Ureter (tissue), 1 donor: ENCODE data around the gene NPY2R. TPM values are rescaled to one million over a fixed set of nuclear protein-coding genes. Genes with fewer than 3 reads are reported as not detected.

Source experiments
- DNase-seq: peaks from one replicate; pipeline ENCODE4 v3.0.0-alpha.2; 2020; ENCODE audit warnings: low spot score
- total RNA-seq: library from RNA; stranded (reverse); gene quantifications from one replicate; pipeline ENCODE4 v1.2.4, GENCODE V29; 2023
- donor health status: DM: yes; HTN: yes; CAD: no.

NPY2R gene, protein sequence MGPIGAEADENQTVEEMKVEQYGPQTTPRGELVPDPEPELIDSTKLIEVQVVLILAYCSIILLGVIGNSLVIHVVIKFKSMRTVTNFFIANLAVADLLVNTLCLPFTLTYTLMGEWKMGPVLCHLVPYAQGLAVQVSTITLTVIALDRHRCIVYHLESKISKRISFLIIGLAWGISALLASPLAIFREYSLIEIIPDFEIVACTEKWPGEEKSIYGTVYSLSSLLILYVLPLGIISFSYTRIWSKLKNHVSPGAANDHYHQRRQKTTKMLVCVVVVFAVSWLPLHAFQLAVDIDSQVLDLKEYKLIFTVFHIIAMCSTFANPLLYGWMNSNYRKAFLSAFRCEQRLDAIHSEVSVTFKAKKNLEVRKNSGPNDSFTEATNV
- total RNA-seq, result not detected

- no peak for DNase-seq
Observed at GRCh38 chr4:155208258-155209054, at the start of gene NPY2R. Gene NPY2R (plus strand): TSS chr4:155208636. CDS start chr4:155213940, 5,304 bp downstream.

DNA sequence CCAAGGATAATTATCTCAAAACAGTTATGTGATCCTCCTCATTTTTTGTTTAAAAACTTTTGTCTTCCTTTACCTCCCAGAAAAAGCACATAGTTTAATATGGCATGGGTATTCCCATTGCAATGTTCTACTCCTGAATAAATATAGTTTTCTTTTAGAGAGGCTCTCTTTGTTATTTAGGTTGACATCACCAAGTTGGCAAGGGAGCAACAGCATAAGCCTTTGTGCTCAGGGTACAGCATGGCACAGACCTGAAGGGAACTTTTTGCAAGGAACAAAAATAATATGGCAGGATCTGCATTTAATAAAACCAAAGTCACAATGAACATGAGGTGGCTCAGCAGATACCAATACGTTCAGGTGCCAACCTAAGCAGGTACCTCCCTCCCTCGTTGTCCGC lies 47.1 kb upstream of the NPY2R start:
- DNase-seq, result no peak

- DNase-seq, result no peak
Observed at GRCh38 chr4:155164718-155165117, 43.7 kb upstream of the NPY2R start.

- DNase-seq, result no peak
Observed at GRCh38 chr4:155170569-155170968, 37.9 kb upstream of the NPY2R start.

GRCh38 chr4:155173371-155173770 lies 35.1 kb upstream of the NPY2R start:
- DNase-seq, result no peak

DNA sequence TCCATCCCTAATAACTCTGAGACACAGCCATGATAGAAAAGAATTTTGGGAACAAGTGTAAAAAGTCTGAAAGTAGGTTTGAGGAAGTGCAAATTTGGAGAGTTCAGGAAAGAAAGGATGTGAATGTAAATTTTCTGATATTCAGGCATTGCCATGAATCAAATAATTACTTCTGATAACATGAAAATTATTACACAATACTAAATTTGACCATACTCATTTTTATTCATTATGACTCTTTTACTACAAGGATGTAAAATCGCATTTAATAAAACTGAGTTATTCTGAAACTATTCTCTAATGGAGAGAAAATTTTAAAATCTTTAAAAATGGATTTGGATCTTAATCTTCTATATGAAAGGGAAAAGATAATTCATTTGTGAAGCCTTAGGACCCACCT lies 33.8 kb upstream of the NPY2R start:
- DNase-seq, result no peak

DNA sequence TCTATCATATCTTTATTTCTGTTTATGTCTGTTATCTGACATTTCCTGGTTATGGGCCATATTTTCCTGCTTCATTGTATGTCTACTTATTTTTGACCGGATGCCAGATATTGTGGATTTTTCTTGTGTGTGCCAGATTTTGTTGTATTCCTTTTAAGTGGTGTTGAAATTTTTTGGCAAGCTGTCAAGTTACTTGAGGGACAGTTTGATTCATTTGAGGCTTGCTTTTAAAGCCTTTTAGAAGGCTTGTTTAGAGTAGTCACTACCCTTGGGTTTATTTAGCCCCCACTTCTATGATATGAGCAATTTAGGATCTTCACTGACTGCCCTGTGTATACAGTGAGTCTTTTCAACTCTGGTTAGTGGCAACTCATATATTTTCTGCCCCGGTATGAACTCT lies 29.2 kb upstream of the NPY2R start:
- DNase-seq, result no peak

DNA sequence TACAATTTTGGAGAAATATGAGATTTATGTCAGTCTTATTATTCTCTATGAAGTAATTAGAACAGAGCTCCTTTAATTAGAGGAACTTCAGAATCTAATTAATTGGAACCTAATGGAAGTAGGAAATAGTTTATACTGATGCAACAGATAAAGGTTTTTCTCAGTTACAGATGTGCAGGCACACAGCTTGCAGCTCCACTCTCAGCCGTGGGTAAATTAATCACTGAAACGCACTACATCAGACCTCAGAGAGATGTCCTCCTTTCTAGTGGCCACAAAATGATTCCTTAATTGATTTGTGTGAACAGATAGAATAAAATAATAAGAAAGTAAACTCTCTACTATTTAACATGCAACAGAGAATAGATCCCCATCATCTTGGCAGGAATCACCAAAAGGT lies 21.5 kb upstream of the NPY2R start:
- DNase-seq, result no peak

GRCh38 chr4:155187989-155188388 lies 20.4 kb upstream of the NPY2R start:
- DNase-seq, result no peak

DNA sequence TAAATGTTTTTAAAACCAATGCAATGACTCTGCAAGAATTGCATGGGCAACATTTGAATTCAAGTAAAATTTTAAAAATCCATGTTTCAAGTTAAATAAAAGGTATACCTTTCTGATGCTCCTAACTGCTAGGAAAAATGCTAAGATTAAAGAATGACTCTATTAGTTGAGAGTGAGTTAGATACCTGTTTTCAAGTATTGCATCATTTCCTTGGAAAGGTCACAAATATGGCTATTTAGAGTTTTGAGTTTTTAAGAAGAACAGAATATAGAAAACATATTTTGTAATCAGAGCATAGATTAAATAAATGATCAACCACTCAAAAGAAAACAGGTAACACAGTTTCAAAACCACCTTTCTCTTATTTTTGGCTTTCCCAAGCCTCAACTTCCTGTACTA lies 18.3 kb upstream of the NPY2R start:
- no peak for DNase-seq

DNA sequence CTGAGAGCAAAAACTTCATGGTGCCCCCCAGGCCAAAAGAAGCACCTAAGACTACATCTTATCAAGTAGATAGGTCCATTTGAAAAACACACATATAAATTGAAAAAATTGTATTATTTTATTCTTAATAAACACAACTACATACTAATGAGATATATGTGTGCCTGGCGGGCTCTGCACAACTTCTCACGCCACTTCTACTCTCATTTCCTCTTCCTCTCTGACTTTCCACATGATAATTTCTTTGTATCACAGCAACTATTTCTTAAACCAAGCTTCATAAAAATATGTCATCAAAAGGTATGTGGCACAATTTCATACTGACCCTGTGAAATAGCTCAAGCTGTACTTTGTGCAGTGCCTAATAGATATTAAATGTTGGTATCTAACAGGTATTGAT lies 10.7 kb upstream of the NPY2R start:
- no peak for DNase-seq

- DNase-seq, result no peak
Observed at GRCh38 chr4:155207534-155208257, 740 bp upstream of the NPY2R start.

GRCh38 chr4:155220025-155220424 lies 11.6 kb downstream of the NPY2R start:
- no peak for DNase-seq

DNA sequence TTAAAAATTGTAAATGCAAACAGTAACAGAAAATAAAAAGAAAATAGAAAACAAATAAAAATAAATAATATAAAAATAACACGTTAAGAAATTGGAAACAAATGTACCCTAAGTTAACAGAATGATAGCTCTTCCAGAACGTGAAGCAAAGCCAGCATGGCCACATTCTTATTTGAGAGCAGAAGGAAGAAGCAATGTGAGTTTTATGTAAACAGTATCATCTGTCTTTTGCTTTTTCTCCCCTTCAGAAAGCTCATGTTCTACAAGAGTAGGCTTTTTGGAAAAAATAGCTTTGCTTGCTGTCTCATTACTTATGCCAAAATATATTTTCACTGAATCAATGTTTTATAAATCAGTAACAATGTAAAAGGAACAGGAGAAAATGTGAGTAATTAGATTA lies 18.7 kb downstream of the NPY2R start:
- no peak for DNase-seq

- DNase-seq, result no peak
Observed at GRCh38 chr4:155228713-155229112, 20.3 kb downstream of the NPY2R start.

DNA sequence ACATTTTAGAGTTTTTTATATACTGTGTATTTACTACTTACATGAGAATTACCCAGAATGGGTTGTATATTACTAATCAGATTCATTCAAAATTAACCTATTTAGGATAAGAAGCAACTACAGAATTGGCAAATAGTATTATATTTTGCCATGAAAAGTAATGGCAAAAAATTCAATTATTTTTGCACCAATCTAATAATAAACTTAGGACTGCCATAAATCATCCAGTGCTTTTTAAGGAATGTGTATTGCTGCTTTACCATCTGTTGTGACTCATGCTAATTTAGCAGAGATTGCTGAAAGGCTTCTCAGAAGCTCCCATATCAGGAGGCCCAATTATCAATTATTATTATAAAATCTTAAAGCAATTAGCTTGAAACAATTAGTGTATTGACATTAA lies 24.0 kb downstream of the NPY2R start:
- DNase-seq, result no peak

- no peak for DNase-seq
Observed at GRCh38 chr4:155234206-155234605, 25.8 kb downstream of the NPY2R start.

- DNase-seq, result no peak
Observed at GRCh38 chr4:155237567-155237966, 29.1 kb downstream of the NPY2R start.

- DNase-seq, result no peak
Observed at GRCh38 chr4:155241225-155241624, 32.8 kb downstream of the NPY2R start.

- DNase-seq, result no peak
Observed at GRCh38 chr4:155241664-155242063, 33.2 kb downstream of the NPY2R start.

GRCh38 chr4:155245105-155245504 lies 36.7 kb downstream of the NPY2R start:
- no peak for DNase-seq
